GM21528 (cell line): ENCODE results near the gene CASS4.
"Not testable (repeated sequence)": the region's sequence is repeated elsewhere in the genome, so short reads cannot be mapped to it uniquely, and the experiment has no call there.

Experiments
- ATAC-seq: cut with Tn5 transposase; IDR thresholded peaks from one replicate; pipeline ENCODE4 v1.9.1; 2021; ENCODE audit warnings: mild to moderate bottlenecking, moderate library complexity; ENCODE audit not compliant: unreplicated experiment, low FRiP score

Gene CASS4, protein sequence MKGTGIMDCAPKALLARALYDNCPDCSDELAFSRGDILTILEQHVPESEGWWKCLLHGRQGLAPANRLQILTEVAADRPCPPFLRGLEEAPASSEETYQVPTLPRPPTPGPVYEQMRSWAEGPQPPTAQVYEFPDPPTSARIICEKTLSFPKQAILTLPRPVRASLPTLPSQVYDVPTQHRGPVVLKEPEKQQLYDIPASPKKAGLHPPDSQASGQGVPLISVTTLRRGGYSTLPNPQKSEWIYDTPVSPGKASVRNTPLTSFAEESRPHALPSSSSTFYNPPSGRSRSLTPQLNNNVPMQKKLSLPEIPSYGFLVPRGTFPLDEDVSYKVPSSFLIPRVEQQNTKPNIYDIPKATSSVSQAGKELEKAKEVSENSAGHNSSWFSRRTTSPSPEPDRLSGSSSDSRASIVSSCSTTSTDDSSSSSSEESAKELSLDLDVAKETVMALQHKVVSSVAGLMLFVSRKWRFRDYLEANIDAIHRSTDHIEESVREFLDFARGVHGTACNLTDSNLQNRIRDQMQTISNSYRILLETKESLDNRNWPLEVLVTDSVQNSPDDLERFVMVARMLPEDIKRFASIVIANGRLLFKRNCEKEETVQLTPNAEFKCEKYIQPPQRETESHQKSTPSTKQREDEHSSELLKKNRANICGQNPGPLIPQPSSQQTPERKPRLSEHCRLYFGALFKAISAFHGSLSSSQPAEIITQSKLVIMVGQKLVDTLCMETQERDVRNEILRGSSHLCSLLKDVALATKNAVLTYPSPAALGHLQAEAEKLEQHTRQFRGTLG

DNA sequence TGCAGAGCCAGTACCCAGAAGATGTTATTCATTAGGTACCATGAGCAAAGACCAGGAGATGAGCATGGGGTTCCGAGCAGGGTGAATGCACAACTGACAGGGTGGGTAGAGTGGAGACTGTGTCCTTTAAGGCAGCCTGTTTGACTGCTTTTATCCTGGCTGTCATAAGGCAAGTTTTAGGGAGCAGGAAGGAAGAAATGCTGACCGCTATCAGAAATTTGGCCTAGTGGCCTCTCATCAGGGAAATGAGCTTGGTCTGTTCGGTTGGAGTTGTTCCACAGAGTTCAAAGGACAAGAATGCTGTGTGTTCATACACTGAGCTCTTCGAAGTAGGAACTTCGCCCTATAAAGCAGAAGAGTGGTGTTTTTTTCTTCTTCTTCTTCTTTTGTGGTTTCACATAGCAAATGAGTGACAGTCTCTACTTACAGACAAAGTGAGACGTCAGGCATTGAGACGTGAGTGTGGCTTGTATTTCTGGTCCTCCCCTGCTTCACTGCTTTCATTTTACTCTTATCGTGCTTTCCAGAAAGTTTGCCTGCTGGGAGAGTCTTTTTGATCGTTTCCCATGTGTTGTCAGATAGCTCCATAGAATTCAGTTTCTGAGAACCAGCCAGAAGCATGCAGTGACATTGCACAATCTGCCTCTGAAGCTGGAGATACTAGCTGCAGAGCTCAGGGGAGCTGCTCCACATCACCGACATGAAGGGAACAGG lies at the start of gene CASS4:
Gene CASS4 (plus strand): TSS at position 502 of the 714 bp plus-strand sequence. CDS start 199 bp downstream, at position 701.
- peak; percentile 72 for ATAC-seq

DNA sequence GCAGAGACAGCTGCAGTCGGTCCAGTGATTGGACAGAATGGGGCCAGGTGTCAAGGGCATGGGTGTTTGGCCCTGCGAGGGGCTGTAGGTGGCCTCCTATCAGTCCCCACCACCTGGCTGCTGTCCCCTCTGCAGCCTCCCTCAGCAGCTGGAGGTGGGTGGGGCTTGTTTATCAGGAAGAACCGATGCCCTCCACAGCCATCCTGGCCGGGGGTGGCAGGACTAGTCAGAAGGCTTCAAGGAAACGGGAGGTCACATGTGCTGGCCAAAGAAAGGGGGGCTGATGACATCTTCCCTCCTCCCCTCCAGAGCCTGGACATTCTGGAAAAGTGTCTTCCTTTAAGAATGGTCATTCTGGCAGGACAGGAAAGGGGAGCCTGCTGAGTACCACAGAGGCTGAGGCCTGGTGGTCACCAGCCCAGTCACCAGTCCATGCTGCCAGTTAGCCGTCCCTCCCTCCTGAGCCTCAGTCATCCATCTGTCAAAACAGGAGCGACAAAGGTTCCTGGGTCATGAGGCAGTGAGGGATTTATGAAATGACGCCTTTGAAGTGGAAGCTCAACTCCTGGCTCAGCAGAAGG lies 49.1 kb upstream of the CASS4 start:
- ATAC-seq: no peak

DNA sequence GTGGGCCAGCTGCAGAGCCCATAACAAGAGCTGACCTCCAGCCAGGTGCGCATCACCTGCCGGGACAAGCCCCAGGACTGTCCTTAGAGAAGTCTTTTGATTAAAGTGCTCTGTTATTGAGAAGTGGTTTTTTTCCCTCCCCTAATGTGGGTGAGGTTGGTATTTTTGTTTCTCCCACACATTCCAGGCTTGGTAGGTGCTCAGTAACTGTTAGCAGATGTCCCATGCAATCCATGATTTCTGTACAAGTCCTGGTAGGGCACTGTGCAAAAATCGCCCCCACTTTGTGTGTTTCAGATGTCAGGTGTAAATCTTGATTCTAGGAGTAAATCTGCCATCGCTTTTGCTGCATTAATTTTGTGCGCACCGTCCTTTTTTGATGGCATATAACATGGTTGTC lies 48.6 kb upstream of the CASS4 start:
- ATAC-seq: no peak

DNA sequence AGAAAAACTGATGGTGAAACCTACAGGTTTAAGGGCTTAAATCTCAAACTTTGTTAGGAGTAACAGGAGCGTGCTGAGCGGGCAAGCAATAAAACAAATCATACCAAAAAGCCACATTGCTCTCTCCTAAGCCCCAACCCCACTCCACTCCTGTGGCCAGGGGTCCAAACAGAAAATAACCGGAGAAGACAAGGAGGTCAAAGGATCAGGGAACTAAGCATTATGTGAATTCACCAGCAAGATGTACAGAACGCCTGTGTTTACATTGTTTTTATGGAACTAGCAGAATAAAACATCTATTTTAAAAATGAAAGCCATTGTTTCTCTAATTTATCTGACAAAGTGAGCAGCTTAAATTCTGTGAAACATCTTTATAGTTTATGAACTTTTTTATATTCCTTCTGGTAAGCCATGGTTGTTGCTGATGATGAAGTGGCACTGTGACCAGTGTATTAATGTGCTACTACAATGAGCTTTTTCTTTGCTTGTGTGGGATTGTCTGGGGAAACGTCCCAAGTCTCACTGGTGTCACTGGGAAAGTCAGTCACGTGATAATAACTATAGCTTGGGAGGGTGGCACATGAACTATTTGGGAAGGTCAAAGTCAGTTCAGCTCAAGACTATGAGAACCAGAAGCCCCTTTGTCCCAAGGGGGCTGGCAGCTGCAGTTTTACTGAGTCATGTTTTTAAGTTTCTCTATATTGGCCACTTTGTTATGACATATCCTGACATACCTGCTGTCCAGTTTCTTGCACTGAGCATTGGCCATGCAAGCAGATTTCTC lies 43.5 kb upstream of the CASS4 start:
- ATAC-seq: no peak

DNA sequence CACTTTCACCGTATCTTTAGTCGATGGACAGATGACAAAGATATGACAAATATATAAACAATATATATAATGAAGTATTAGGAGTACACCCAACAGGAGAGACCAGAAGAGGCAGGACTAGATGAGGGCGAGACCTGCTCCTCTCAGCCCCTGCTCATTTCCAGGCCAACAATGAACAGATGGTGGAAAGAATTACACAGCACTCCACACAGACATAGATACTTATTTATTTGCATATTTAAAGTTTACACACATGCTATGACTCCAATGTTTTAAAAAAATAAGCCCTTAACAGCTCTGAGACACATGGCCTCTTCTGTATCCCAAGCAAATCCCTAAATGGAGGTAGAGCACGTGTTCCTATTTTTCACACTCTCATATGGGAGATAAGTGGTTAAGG lies 42.9 kb upstream of the CASS4 start:
- ATAC-seq: no peak

DNA sequence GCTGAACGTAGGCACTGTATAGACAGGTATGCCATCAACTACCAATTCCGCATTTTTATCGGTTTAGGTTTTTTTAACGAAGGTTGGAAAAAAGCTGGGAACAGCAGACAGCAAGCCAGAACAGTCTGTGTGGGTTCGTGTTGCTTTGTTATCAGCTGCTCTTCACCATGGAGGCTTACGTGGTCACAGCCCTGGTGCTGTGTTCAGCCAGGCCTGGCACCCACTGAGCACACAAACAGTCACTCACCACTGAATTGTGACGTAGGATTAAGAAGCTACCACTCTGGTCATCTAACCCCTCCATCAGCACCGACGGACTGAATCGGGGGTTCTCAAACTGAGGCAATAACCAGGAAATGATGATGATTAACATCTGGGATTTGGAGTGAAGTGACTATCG lies 40.1 kb upstream of the CASS4 start:
- no peak for ATAC-seq

DNA sequence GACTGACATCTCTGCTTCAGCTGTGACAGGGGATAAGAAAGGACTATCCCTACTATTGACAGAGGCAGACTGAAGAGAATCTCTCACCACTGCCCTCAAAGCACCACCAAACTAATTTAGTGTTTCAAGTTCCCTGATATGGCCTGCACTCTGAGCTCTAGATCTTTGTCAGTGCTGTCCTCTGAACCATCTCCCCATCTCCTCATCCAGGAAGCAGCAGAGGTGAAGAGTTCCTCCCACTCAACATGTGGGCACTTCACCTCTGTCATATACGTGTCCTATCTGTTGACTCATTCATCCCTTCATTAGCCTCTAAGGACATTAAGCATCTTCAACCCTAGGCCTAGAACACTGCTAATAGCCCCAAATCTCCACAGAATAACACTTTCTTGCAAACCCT lies 39.2 kb upstream of the CASS4 start:
- ATAC-seq: no peak

DNA sequence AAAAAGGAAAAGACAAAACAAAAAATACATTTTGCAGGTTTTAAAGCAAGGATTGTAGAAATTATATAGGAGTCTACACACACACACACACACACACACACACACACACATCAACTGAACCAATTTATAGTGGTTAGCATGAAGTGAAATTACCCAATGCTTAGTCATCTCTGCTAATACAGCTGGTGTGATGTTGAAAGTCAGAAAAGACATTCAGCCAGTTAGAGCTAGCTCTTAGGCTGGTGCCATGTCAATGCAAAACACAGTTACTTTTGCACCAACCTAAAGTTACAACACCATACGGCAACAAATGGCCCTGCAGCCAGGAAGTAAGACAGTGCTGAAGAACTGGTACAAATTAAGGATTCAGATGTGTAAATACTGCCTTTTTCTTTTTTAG lies 38.1 kb upstream of the CASS4 start:
- no peak for ATAC-seq

DNA sequence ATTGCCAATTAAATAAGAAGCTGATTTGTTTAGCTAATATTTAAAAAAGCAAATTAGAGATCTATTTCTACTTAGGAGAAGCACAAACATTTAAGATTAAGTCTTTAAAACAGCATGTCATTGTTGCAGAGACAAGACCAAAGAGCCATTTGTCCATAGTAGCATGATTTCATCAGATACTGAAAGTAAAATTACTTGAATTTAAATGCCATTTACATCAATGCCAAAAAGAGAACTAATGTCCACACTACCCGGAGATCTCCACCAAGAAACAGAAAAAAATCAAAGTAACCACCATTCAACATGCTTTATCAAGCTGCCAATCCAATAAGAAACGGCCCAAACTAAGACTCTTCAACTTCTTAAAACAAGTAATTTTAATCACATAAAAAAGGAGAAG lies 35.7 kb upstream of the CASS4 start:
- ATAC-seq: no peak

DNA sequence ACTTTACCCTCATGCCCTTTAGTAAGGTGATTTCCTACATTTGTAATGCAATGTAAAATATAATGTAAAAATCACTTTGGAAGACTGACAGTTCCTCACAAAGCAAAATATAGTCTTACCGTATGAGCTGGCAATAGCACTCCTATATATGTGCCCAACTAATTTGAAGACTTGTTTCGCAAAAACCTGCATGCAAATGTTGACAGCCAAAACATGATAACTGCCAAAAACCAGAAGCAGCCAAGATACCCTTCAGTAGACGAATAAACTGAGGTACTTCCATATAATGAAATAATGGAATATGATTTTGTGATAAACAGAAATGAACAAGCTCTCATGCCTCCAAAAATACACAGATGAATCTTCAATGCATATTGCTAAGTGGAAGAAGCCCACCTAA lies 33.7 kb upstream of the CASS4 start:
- ATAC-seq: no peak

DNA sequence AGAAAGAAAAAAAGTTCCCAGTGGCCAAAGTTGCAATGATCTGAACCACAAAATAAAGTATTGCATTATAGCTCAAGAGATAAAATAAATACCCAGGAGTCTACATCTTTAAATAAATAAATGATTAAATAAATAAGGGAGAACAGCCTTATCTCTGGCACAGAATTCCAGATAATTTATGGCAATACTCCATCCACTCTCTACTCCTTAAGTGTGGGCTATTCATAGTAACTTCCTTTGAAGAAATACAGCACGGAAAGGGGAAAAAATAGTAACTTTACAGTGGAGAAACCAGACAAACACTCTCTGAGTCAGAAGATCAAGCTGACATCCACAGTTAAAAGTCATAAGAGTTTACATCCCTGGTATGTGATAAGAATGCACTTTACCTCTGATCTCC lies 31.7 kb upstream of the CASS4 start:
- no peak for ATAC-seq

DNA sequence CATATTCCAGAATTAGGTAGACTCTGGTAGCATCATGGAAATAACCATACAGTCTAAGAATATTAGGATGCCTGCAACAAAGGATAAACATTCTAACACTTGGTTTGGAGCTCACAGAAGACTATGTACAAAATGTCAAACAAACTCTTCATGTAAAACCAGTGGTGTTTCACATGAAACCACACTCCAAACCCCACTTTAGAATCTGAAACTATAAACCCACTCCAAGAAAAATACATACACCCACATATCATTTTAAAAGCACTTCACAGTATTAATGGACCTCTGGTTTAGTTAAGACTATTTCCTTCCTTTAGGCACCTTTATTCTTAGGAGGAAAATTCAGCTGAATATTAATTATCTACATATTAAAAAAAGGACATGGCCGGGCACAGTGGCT lies 30.6 kb upstream of the CASS4 start:
- no peak for ATAC-seq

DNA sequence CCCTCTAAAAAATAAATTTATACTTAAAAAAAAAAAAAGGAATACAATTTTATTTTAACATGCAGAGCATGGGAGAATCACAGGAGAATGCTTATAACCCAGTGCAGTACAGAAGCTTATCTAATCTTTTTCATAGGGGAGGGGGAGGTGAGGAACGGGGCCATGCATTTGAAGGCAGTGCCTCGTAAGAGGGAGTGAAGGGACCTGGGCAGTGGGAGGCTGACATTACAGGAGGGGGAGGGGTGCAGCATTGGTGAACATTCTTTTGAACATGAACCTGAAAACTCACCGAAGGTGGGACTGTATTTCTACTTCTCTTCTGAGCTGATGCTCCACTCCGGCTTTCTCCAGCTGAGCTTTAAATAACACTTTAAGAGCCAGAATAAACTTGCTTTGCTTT lies 29.4 kb upstream of the CASS4 start:
- no peak for ATAC-seq

DNA sequence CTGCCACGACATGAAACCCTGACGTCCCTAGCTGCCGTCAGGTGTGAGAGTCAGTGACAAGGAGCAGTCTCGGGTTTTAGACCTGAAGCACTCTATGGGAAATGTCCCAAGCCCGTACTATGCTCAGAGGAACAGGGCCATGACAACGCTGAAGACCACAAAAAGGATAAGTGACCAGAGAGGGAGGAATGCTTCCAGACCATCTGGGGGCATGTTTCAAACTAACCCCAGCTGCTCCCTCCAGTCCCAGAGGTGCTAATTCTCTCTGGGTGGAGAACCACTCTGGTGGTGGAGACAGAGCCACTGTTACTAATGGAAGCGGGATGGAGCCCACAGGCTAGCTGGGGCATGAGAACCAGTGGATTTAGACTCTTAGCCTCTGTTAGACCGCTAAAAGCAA lies 28.7 kb upstream of the CASS4 start:
- ATAC-seq: no peak

DNA sequence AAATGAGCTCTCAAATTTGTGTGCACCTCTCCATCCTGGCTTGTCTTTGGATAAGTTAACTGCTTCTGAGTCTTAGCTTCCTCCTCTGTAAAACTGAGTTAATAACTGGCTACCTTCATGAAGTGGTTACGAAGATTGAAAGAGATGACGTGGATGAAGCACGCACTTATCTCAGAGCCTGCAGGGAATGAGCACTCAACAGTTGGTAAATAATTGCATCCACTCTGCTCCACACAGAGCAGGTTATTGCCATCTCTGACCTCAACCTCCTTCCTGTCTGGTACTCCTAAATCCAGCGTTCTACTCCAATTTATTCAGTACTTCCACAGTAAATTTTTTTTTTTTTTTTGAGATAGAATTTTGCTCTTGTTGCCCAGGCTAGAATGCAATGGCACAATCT lies 26.9 kb upstream of the CASS4 start:
- no peak for ATAC-seq

DNA sequence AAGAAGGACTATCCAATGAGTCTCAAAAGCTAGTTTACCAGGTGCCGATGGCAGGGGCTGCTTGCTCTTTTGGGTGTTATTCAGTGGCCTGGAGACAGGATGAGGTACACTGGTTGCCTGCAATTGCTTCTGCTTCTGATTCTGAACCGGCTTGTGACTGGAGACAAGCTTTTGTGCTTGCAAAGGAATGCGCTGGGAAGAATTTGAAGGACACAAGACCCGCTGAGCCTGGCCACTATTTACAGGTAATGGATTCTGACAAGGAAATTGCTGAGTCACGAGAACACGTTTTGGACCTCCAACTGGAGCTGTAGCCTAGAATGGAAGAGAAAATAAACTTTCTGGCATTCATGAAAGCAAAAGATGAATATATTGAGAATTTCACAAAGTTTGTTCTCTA lies 25.8 kb upstream of the CASS4 start:
- ATAC-seq: no peak

DNA sequence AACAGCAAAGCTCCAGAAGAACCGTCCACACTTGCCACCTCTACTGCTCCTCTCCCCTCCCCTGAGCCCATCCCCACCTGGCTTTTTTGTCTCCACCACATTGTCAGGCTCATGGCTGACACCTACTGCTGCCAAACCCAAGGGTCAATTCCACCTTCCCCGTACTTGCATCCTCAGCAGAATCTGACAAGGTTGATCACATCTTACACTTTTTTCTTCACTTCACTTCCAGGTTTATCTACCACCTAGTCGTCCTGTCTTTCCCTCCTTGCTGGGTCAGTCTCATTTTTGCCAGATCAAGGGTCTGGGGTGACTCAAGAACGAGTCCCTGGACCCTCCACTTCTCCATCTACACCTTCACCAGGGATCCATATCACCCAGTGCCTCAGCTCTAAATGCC lies 23.2 kb upstream of the CASS4 start:
- ATAC-seq: no peak

DNA sequence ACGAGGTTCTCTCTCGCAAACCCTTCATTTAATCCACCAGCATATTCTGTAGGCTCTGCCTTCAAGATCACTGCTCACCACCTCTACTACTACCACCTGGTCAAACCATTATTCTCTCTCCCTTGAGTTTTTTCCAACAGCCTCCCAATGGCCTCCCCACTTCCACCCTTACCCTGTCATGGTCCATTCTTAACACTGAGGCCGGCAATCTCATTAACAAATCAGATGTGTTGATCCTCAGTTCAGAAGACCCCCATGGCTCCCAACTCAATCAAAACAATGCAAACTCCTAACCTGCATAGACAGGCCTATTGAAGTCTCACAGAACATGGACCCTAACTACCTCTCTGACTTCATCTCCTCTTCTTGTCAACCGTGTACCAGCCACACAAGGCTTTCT lies 22.3 kb upstream of the CASS4 start:
- no peak for ATAC-seq

DNA sequence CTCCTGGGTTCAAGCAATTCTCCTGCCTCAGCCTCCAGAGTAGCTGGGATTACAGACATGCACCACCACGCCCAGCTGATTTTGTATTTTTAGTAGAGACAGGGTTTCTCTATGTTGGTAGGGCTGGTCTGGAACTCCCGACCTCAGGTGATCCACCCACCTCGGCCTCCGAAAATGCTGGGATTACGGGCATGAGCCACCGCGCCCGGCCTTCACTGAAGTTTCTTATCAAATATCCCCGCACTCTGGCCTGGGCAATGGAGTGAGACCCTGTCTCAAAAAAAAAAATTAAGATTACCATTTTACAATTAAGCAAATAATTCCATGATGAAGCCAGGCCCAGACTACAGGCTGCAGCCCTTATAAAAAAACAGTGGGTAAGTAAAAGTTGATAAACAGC lies 21.7 kb upstream of the CASS4 start:
- ATAC-seq: not testable (repeated sequence)

DNA sequence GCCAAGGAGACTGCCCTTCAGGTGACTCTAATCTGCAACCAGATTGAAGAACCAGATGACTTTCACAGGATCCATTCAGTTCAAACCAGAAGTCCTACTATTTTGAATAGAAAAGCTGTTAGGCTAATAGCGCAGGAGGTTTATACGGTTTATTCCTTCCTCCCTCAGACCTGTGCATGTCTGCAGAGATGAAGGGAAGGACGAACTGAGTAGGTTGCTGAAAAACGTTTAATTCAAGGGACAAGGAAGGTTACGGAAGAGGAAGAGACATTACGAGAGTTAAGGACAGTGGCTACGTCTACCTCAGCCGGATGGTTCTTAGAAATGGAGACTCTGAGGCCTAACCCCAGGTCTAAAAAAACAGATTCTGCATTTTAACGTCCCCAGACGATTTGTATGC lies 21.0 kb upstream of the CASS4 start:
- ATAC-seq: no peak
